KMS-11 (cell line): Measurements from ENCODE around the gene LTBP2.

Source experiments
- H2AFZ ChIP-seq: fragments of 200-600 bp; sonication (generic); 2 replicates; pipeline ENCODE4 v1.6.1; 2016; ENCODE audit warnings: antibody characterized with exemption, mixed run types, low read depth
- H3K27ac ChIP-seq: fragments of 200-600 bp; sonication (generic); 2 replicates; pipeline ENCODE4 v1.6.1; 2016; ENCODE audit warnings: mild to moderate bottlenecking, mixed run types
- H3K27me3 ChIP-seq: fragments of 200-600 bp; sonication (generic); 2 replicates; pipeline ENCODE4 v1.6.1; 2017; ENCODE audit warnings: mild to moderate bottlenecking, low read depth, mixed run types, moderate library complexity; ENCODE audit not compliant: insufficient read depth
- H3K36me3 ChIP-seq: fragments of 200-600 bp; sonication (generic); 2 replicates; pipeline ENCODE4 v1.6.1; 2017; ENCODE audit warnings: mild to moderate bottlenecking, mixed run types; ENCODE audit not compliant: insufficient read depth
- H3K4me1 ChIP-seq: fragments of 200-600 bp; sonication (generic); 2 replicates; pipeline ENCODE4 v1.6.1; 2016; ENCODE audit warnings: mild to moderate bottlenecking, low read depth, mixed run types; ENCODE audit not compliant: poor library complexity, severe bottlenecking
- H3K4me2 ChIP-seq: fragments of 200-600 bp; sonication (generic); 2 replicates; pipeline ENCODE4 v1.7.0; 2016; ENCODE audit warnings: mild to moderate bottlenecking, mixed run types
- H3K4me3 ChIP-seq: fragments of 200-600 bp; sonication (generic); IDR thresholded peaks from 2 replicates; pipeline ENCODE4 v1.6.1; 2017; ENCODE audit warnings: low read depth, low read length, mixed read lengths; ENCODE audit not compliant: insufficient read depth
- H3K79me2 ChIP-seq: fragments of 200-600 bp; sonication (generic); 2 replicates; pipeline ENCODE4 v1.6.1; 2016; ENCODE audit warnings: low read depth, mixed run types; ENCODE audit not compliant: insufficient read depth
- H3K9ac ChIP-seq: fragments of 200-600 bp; sonication (generic); 2 replicates; pipeline ENCODE4 v1.6.1; 2016; ENCODE audit warnings: mild to moderate bottlenecking, mixed run types
- H4K20me1 ChIP-seq: fragments of 200-600 bp; sonication (generic); 2 replicates; pipeline ENCODE4 v1.6.1; 2016; ENCODE audit warnings: mild to moderate bottlenecking, mixed run types; ENCODE audit not compliant: insufficient read depth
- CTCF ChIP-seq: fragments of 200-600 bp; sonication (generic); conservative IDR thresholded peaks from 2 replicates; pipeline ENCODE4 v1.6.1; 2017; ENCODE audit warnings: low read depth, mild to moderate bottlenecking, antibody characterized with exemption, low read length, moderate library complexity, mixed read lengths

Gene LTBP2

GRCh38 chr14:74586681-74587362 is 25.2 kb downstream of the LTBP2 start:
- Histone ChIP-seq H4K20me1 (no peaks in the 10 kb centered on the region), H3K4me1 (no peaks in the 10 kb centered on the region), H3K27ac (no peak overlapping the region), H3K9ac (no peak overlapping the region), H3K4me3 (no peak overlapping the region), H3K4me2 (no peak overlapping the region), H3K36me3 (no peaks in the 10 kb centered on the region), H3K27me3 (no peaks in the 10 kb centered on the region), H2AFZ (no peak overlapping the region), H3K79me2 (no peaks in the 10 kb centered on the region)
- TF ChIP-seq CTCF, result no peak

DNA sequence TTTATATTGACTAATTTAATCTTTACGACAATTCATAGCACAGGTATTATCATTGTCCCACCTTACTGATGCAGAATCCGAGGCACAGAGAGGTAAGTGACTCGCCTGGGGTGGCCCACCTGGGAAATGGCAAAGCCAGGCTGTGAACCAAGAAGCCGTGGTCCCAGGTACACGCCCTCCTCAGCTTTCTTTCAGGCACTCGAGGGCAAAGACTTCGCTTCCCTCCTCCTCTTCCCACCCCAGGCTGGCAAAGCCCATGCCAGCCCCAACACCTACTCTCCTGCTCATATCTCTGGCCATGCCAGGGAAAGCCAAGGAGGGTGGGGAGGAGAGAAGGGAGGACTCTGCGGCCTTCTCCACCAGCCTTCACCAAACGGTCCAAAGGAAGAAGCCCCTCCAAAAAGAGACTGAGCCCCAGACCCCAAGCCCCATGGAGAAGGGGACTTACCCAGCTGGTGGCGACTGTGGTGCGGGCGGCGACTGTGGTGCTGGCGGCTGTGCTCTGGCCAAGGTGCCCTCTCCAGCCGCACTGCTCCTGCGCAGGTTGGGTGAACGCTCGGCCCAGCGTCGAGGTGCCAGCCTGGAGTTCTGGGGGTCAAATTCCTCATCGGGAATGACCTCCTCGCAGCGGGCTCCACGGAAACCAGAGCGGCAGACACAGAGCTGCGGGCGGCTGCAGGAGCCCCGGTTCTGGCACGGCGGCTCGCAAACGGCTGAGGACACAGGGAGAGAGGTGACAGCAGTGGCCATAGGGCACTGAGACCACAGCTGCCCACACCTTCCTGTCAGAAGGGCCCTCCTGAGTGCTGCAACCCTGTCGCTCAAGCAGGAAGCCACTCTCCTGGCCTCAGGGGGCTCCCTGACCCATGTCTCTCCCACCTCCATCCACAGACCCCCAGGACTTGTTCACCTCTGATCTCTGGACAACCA is 26.4 kb downstream of the LTBP2 start:
- TF ChIP-seq CTCF, result no peak
- Histone ChIP-seq H2AFZ (no peak overlapping the region), H3K27ac (no peak overlapping the region), H3K36me3 (no peaks in the 10 kb centered on the region), H3K4me2 (no peak overlapping the region), H4K20me1 (no peaks in the 10 kb centered on the region), H3K27me3 (no peaks in the 10 kb centered on the region), H3K4me3 (no peak overlapping the region), H3K9ac (no peak overlapping the region), H3K4me1 (no peaks in the 10 kb centered on the region), H3K79me2 (no peaks in the 10 kb centered on the region)

GRCh38 chr14:74584951-74585350 is 27.1 kb downstream of the LTBP2 start:
- H4K20me1 ChIP-seq, result no peaks in the 10 kb centered on the region
- H3K4me2 ChIP-seq, result no peak overlapping the region
- no peaks in the 10 kb centered on the region for H3K4me1 ChIP-seq
- H3K79me2 ChIP-seq, result no peaks in the 10 kb centered on the region
- H3K4me3 ChIP-seq, result no peak overlapping the region
- no peaks in the 10 kb centered on the region for H3K36me3 ChIP-seq
- no peak overlapping the region for H3K9ac ChIP-seq
- TF ChIP-seq CTCF, result no peak
- H2AFZ ChIP-seq, result no peak overlapping the region
- H3K27ac ChIP-seq, result no peak overlapping the region
- H3K27me3 ChIP-seq, result no peaks in the 10 kb centered on the region

- no peak for TF ChIP-seq CTCF
- no peaks in the 10 kb centered on the region for H3K27me3 ChIP-seq
- no peaks in the 10 kb centered on the region for H3K79me2 ChIP-seq
- no peaks in the 10 kb centered on the region for H3K36me3 ChIP-seq
- no peaks in the 10 kb centered on the region for H3K4me1 ChIP-seq
- H4K20me1 ChIP-seq, result no peaks in the 10 kb centered on the region
- no peak overlapping the region for H3K9ac ChIP-seq
- no peak overlapping the region for H3K4me3 ChIP-seq
- no peak overlapping the region for H3K27ac ChIP-seq
- no peak overlapping the region for H2AFZ ChIP-seq
- H3K4me2 ChIP-seq, result no peak overlapping the region
These were observed 28.2 kb downstream of the LTBP2 start for GRCh38 chr14:74583689-74584434.
